Fibroblast of gingiva (primary cell): ENCODE measurements around the gene PGAP2.
"Not testable (repeated sequence)": the region's sequence is repeated elsewhere in the genome, so short reads cannot be mapped to it uniquely, and the experiment has no call there.

Source experiments
- DNase-seq: peaks from one replicate; pipeline ENCODE4 v3.0.0-alpha.2; 2011; ENCODE audit warnings: low read depth

Gene PGAP2

GRCh38 chr11:3803726-3804495 lies 4.4 kb upstream of the PGAP2 start:
- DNase-seq, result no peak

- peak; percentile 61 for DNase-seq
Measured at GRCh38 chr11:3808861-3809623, 682 bp downstream of the PGAP2 start.

DNA sequence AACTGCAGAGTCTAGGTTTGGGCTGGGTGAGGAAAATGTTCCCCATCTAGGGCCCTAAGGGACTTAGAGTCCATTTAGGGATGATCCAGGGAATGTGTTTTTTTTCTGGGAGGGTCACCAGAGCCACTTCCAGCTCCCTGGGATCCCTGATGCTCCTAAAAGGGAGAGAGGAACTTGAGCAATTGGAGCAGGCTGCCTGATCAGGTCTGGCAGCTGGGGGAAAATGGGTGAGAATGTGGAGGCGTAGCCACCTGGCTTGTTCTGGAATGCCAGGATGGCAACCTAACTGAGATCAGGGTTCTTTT lies 1.2 kb downstream of the PGAP2 start:
- no peak for DNase-seq

DNA sequence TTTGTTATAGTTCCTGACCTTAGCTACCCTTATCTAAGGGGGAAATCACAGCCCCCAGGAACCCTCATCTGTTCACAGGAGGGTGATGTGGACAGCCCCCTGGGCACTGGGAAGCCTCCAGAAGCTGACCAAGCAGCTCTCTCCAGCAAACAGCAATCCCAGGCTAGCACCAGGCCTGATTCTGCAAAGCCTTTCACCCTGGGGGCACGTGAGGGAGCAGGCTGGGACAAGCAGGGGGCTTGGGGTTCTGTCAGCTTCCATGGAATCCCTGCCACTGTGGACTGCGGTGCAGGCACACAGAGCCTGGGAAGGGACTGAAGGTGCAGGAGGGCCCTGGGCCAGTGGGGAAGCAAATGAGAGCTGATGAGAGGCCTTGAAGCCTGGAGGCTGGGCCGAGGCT lies 2.1 kb downstream of the PGAP2 start:
- no peak for DNase-seq

DNA sequence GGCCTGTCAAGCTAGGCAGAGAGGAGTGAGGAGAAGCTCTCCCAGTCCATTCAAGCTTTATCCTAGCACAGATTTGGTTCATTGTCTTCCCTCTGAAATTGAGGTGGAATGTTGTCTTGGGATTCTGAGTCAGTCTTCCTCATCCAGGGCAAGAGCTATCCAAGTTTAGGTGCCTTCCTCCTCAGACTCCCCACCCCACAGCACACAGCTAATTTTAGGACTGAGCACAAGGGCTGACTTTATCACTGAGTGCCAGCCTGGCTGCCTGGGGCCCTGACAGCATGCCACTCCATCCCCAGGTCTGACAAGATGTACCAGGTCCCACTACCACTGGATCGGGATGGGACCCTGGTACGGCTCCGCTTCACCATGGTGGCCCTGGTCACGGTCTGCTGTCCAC lies 2.6 kb downstream of the PGAP2 start:
- no peak for DNase-seq

DNA sequence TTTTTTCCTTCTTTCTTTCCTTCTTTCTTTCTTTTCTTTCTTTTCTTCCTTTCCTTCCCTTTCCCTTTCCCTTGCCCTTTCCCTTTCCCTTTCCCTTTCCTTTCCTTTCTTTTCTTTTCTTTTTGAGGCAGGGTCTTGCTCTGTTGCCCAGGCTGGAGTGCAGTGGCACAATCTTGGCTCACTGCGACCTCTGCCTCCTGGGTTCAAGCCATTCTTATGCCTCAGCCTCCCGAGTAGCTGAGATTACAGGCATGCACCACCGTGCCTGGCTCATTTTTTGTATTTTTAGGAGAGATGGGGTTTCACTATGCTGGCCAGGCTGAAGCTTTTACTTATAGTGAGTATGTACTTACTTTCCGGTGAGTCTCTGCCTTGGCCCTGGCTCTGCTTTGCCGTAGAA lies 6.5 kb downstream of the PGAP2 start:
- DNase-seq, result not testable (repeated sequence)

GRCh38 chr11:3815845-3816244 lies 7.5 kb downstream of the PGAP2 start:
- DNase-seq, result no peak

DNA sequence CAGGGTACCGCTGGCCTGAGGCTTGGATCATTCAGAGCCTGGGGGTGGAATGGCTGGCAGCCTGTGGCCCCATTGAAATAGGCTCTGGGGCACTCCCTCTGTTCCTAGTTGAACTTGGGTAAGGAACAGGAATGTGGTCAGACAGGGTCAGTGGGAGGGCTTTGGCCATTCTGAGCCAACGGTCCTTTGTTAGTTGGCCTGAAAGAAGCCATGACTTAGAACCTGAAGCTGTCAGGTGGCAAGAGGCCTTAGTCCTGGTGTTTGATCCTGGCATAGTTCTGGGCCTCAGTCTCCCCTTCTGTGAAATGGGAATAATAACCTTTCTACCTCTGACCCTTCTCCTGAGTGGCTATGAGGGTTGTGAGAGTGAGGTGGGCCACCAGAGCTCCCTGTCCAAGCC lies 8.3 kb downstream of the PGAP2 start:
- DNase-seq, result no peak

DNA sequence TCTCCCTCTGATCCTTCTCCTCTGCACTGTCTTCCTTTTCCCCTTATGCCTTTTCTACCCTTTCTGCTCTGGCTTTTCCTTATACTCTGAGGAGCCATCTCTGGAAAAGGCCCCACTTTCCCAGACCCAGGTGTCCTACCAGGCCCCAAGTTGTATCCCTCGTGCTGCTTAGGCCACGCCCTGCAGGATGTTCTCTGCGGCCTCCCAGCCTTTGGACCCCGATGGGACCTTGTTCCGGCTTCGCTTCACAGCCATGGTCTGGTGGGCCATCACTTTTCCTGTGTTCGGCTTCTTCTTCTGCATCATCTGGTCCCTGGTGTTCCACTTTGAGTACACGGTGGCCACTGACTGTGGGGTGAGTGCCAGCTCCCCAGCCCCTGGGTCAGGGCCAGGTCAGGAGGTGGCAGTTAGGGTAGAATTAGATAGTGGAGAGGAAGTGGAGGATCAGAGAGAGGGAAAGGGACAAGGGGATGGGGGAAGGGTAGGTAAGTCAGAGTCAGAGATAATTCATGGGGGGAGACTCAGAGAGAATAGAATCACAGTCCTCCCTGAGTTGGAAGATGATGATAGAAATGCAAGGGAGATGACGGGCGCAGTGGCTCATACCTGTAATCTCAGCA lies 8.9 kb downstream of the PGAP2 start:
- no peak for DNase-seq

- DNase-seq, result no peak
Measured at GRCh38 chr11:3820971-3821370, 12.6 kb downstream of the PGAP2 start.

GRCh38 chr11:3822312-3822711 lies 14.0 kb downstream of the PGAP2 start:
- no peak for DNase-seq

DNA sequence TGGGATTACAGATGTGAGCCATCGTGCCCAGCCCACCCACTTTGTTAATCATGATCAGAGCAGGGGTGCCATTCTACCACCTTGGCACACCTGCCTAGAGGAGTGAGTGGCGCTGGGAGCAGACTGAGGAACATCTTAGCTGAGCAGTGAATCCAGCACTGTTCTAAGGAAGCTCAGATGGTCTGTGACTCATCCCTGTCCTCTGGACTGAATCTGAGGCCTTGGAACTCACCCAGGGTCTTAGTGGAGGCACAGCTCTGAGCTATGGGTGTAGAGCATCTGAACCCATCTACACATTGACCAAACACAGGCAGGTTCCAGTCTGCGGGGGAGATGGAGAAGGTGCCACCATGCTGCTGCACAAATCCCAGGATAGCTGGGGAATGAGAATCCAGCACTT lies 14.9 kb downstream of the PGAP2 start:
- peak; percentile 69 for DNase-seq

DNA sequence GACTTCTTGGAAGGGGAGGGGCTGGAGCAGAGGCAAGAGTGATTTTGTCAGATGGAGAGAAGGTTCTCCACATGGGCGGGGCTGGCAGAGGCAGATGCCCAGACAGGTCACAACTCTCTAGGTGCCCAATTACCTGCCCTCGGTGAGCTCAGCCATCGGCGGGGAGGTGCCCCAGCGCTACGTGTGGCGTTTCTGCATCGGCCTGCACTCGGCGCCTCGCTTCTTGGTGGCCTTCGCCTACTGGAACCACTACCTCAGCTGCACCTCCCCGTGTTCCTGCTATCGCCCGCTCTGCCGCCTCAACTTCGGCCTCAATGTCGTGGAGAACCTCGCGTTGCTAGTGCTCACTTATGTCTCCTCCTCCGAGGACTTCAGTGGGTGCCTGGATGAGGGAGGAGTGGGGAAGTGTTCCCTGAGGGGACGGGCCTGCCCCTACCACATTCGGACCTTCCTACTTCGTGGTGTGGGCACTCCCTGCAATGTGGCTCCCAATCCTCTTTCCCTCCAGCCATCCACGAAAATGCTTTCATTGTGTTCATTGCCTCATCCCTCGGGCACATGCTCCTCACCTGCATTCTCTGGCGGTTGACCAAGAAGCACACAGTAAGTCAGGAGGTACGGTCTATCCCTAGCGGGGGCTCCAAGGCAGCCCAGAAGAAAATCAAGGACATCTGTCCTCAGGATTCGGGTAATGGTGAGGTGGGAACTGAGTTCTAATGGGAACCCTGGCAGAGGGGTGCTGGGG lies 15.6 kb downstream of the PGAP2 start:
- DNase-seq, result no peak

DNA sequence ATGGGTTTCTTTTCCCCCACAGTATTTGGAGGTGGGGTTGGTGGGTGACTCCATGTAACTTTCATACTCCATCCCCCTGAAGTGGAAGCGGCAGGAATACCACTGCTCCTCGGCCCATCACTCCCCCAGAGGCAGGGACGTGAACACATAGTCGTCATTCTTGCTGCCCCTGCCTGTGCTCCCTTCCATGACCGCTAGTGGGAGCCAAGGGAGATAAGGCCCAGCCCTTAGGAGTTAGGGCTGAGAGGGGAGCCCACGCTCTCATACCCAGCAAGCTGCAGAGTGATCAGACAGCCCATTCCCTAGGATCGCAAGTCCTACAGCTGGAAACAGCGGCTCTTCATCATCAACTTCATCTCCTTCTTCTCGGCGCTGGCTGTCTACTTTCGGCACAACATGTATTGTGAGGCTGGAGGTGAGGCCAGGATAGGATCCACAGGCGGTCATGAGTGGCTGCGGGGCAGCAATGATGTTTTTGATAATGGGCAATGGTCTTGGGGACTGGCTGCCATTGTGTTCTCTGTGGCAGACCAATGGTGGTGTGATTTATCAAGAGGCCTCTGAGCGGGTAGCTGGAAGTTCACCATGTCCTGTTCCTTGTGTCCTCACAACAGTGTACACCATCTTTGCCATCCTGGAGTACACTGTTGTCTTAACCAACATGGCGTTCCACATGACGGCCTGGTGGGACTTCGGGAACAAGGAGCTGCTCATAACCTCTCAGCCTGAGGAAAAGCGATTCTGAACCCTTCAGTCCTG lies 16.5 kb downstream of the PGAP2 start:
- DNase-seq, result no peak

DNA sequence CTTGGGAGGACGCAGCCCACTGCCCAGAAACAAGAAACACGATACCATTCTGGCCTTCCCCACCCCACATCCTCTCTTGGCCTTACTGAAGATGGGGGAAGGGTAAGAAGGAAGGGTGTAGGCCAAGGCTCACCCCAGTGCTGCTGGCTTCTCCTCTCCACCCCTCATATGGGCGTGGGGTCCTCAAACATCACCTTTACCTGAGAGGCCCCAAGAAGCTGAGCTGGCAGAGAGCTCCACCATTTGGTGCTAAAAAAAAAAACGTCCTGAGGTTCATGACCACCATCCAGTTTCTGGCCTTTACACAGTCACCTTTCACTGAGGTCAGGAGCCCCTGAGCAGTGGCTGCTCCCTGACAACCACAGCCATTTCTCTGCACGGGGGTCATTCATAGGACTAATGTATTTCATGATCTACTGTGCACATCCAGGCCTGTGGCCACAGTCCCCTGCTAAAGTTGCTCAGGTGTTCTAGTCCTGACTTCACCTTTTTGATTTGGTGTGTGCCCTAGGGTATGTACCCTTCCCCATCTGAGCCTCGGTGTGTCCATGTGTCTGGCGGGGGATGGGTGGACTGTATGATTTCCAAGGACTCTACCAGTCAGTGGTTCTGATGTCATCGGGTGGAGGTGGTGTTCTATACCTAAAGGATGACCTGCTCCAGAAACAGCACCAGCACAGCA lies 17.3 kb downstream of the PGAP2 start:
- DNase-seq, result no peak

- no peak for DNase-seq
Measured at GRCh38 chr11:3826721-3827120, 18.4 kb downstream of the PGAP2 start.

GRCh38 chr11:3827434-3828186 lies 19.2 kb downstream of the PGAP2 start:
- no peak for DNase-seq

GRCh38 chr11:3830088-3830487 lies 21.7 kb downstream of the PGAP2 start:
- DNase-seq, result no peak

GRCh38 chr11:3830730-3831129 lies 22.4 kb downstream of the PGAP2 start:
- DNase-seq, result no peak

GRCh38 chr11:3831378-3832239 lies 23.2 kb downstream of the PGAP2 start:
- DNase-seq, result no peak
